Germinal center (tissue), 1 donor: Measurements from ENCODE around the gene OBSCN.

ENCODE experiments used
- DNase-seq: peaks from one replicate; pipeline ENCODE4 v3.0.0; 2012; ENCODE audit warnings: mixed read lengths, low spot score

Gene OBSCN

GRCh38 chr1:228308085-228308601 is 100.3 kb downstream of the OBSCN start:
- no peak for DNase-seq

DNA sequence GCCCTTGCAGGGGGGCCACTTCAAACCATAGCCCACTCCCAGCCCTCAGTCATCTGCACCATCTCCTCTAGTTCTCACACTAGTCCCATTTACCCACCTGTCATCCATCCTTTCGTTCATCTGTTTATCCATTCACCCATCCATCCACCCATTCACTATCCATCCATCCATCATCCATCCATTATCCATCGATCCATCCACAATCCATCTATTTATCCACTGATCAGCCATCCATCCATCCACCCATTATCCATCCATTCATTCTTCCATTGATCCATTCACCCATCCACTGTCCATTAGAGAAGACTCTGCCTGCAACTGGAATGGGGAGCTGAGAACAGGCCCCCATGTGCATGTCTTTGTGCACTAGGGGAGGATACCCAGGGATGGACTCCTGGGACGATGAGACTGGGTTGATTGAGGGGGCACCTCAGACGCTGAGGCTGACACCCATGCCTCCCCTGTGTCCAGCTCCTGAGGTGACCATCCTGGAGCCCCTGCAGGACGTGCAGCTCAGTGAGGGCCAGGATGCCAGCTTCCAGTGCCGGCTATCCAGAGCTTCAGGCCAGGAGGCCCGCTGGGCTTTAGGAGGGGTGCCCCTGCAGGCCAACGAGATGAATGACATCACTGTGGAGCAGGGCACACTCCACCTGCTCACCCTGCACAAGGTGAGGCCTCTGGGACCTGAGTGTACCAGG is 100.9 kb downstream of the OBSCN start:
- no peak for DNase-seq

DNA sequence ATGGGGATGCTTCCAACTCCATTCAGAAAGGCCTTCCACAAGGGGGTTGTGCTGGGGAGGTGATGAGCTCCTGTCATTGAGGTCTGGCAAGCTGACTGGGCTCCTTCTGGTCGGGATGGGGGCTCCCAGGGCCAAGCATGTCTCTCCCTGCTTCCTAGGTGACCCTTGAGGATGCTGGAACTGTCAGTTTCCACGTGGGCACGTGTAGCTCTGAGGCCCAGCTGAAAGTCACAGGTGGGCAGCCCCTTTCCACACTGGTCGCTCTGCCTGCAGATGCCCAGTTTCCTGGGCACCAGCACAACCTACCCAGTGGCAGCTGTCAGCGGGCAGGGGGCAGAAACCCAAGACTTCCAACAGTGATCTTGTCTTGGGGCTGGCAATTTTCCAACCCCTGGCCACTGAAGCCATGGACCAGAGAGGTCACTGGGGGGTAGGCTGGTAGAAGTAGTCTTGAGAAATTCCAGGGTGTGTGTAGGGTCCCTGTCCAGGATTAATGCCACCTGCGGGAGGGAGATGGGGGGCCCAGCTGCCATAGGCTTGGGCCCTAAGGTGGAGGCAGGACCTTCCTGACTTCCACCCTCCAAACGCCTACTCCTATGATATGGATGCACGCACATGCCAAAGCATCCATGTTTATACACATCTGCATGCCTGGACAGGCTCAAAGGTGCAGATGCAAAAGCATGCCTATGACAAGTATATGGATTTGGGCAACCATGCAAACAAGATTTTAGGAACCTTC is 101.7 kb downstream of the OBSCN start:
- no peak for DNase-seq

- DNase-seq: no peak
These were observed 102.4 kb downstream of the OBSCN start for GRCh38 chr1:228310162-228310792.

DNA sequence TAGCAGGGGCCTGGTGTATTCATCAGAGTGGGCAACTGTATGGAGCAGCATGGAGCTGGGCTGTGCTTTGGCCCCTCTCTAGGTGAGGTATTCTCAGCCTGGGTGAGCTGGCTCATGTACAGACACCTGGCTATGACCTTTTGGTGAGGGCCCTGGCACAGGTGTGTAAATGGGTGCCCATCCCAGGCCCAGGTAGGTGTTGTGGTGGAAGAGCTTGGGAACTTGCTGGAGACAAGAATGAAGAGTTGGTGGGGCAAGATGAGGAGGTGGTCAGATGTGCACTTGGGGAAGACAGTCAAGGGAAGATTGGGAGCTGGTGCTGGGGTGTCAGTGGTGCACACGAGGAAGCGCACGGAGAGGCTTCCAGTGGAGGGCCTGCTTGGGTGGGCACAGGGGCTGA is 103.2 kb downstream of the OBSCN start:
- DNase-seq: no peak

DNA sequence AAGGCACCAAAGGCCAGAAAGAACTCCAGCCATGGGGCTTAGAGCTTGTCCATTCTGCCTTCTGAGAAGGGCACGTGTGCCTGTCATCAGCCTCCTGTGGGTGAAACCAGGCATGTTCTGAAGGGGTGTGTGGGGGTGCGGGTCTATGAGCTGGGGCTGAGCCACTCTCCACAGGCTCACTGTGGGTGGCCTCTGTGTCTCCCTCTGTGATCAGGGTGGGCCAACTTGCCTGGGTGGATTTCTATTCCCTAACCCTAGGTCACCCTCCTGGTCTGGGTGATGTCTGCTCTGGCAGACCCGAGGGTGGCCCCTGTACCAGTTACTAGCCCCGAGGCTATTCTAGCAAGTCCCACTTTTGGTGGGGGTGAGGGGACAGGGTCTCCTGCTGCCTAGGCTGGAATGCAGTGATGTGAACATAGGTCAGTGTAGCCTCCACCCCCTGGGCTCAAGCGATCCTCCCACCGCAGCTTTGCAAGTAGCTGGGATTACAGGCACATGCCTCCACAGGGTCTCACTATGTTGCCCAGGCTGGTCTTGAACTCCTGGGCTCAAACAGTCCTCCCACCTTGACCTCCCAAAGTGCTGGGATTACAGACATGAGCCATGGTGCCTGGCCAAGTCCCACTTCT is 104.4 kb downstream of the OBSCN start:
- DNase-seq: no peak

DNA sequence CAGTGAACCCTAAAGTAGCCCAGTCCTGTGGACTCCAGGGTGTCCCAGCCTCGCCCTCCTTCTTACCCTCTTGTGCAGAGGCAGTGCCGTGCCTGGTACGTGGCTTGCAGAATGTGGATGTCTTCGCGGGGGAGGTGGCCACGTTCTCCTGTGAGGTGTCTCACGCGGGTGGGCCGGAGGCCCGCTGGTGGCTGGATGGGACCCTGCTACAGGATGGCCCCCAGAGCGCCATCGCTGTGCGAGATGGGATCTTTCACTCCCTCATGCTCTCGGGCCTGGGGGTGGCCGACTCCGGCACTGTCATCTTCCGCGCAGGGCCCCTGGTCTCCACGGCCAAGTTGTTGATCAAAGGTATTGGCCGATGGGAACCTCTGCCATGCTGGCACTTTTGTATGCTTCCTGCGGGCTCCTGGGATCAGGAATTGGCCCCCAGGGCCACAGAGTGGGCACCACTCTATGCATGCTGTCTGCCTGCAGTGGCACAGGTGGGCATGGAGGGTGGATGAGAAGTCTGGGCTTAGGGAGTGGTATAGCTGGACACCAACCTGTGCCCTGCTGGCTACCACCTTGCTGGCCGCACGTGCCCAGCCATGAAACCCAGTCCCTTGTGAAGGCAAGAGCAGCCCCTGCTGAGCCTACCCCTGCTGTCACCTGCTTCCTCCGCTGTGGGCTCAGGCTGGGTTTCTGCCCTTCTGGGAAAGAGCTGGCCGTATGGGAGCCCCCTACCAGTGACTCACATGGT is 105.9 kb downstream of the OBSCN start:
- no peak for DNase-seq

DNA sequence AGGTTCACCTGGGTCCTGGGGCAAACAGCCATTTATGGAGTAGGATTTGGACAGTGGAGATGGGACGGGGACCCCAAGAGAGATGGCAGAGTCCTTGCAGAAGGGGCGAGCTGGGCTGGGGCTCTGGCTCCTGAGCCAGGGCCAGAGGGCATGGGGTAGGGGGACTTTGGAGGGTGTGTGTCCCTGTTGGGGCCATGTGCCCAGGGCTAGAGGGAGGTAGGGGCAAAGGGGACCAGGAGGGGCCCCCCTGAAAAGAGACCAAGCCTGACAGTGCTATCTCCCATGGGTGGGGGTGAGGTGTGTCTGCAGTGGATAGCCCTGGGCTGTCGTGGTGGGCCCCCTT is 106.4 kb downstream of the OBSCN start:
- no peak for DNase-seq

- DNase-seq: no peak
These were observed 107.0 kb downstream of the OBSCN start for GRCh38 chr1:228314658-228315483.

DNA sequence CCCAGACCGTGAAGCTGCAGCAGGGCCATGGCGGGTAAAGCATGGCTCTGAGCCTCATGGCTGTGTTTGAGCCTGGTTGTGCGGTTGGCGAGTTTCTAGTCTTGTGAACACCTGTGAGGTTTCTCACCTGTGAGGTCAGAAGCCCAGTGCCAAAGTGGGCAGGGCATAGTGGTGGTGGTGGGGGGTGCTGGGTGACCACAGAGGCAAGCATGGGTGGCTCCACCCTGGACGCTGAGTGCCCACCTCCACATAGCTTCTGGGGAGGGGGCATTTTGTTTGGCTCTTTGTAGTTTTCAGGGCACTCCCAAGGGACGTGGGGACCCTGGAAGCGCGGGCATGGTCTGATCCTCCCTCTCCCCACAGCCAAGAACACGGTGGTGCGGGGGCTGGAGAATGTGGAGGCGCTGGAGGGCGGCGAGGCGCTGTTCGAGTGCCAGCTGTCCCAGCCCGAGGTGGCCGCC is 107.7 kb downstream of the OBSCN start:
- DNase-seq: no peak

DNA sequence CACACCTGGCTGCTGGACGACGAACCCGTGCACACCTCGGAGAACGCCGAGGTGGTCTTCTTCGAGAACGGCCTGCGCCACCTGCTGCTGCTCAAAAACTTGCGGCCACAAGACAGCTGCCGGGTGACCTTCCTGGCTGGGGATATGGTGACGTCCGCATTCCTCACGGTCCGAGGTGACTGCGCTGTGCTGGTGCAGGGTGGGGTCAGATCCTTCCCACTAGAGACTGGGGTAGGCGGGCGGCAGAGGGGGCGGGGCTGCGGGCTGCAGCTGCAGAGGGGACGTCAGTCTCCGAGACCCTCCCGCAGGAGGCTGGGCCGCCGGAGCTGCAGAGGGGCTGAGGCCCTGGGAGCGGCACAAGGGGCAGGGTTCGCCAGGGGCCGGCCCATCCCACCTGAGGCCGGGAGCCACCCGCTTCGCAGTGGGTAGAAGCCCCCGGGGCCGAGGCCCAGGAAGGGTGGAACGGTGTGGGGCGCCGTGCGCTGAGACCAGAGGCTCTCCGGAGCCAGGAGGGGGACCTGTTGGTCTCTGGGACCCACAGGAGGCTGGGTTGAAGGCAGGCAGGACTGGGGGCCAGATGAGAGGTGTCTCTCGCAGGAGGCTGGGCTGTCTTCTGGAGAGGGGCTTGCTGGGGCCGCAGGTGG is 108.2 kb downstream of the OBSCN start:
- DNase-seq: no peak

- no peak for DNase-seq
These were observed 108.9 kb downstream of the OBSCN start for GRCh38 chr1:228316589-228317387.

GRCh38 chr1:228317411-228317828 is 109.6 kb downstream of the OBSCN start:
- DNase-seq: no peak

DNA sequence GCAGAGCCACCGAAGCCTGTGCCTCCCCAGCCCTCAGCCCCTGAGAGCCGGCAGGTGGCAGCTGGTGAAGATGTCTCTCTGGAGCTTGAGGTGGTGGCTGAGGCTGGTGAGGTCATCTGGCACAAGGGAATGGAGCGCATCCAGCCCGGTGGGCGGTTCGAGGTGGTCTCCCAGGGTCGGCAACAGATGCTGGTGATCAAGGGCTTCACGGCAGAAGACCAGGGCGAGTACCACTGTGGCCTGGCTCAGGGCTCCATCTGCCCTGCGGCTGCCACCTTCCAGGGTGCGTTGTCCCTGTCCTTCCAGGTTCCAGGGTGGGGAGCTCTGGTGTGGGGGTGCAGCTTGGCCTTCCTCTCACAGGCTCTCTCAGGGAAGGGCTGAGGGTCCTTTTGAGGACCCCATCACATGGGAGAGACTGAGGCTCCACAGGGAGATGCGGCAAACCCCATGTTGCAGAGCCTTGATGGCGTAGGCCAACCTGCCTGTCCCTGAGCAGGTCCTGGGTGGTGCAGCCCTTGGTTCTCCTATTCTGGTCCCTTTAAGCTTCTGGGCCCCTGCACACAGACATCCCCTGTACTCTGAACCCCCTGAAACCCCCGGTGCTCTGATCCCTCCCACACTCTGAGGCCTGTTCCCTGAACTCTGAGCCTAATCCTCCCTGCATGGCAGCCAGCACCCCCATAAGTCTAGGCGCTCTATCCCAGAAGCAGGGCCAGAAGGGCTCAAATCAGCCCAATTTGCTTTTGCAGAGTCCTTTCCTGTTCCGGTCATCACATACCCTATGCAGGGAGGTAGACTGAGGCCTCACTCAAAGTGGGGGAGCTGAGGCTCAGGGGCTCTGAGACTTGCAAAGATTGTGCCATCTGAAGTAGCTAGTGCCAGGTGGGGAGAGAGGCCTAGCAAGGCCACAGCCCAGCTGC is 110.3 kb downstream of the OBSCN start:
- DNase-seq: no peak

DNA sequence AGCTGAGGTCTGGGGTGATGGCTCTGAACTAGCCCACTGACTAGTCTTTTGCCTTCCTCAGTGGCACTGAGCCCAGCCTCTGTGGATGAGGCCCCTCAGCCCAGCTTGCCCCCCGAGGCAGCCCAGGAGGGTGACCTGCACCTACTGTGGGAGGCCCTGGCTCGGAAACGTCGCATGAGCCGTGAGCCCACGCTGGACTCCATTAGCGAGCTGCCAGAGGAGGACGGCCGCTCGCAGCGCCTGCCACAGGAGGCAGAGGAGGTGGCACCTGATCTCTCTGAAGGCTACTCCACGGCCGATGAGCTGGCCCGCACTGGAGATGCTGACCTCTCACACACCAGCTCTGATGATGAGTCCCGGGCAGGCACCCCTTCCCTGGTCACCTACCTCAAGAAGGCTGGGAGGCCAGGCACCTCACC is 111.0 kb downstream of the OBSCN start:
- no peak for DNase-seq

DNA sequence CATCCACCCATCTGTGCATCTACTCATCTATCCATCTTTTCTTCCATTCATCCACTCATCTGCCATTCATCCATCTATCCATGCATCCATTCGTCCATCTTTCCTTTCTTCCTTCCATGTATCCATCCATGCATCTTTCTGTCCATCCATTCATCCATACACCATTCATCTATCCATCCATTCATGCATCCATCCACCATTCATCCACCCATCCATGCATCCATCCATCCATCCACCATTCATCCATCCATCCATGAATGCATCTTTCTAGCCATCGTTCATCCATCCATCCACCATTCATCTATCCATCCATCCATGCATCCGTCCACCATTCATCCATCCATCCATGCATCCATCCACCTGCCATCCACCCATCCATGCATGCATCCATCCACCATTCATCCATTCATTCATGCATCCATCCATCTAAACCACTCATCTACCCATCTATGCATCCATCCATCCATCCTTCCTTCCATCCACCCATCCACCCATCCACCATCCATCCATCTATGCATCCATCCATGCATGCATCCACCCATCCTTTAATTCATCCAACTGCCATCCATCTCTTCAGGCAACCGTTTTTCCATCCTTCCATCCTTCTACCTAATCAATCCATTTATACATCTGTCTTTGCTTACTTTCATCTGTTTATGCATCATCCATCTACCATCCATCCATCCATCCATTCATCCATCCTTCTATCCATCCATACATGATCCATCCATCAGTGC is 111.7 kb downstream of the OBSCN start:
- no peak for DNase-seq

DNA sequence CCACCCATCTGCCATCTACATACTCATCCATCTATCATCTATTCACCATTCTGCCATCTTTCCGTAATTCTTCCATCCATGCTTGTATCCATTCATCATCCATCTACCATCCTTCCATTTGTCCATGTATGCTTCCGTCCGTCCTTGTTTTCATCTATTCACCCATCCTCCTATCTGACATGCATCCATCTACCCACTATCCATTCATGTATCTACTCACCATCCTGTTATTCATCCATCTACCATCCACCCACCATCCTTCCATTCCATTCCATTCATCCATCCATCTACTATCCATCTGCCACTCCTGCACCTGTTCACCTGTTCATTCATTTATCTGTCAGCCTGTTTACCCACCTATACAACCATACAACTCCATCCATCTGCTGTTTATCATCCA is 112.5 kb downstream of the OBSCN start:
- DNase-seq: no peak

GRCh38 chr1:228321435-228321834 is 113.6 kb downstream of the OBSCN start:
- no peak for DNase-seq
